Body of pancreas (tissue), 4 donors: Measurements from ENCODE around the gene IL1R2. TPM values are rescaled to one million over a fixed set of nuclear protein-coding genes. Genes with fewer than 3 reads are reported as not detected.
A peak's percentile ranks its signal among the peaks of the same experiment; 100 is the strongest.

ENCODE experiments used
- ATAC-seq: fragments of 150-250 bp; one replicate; pipeline ENCODE4 v1.9.1; 2016
- DNase-seq, 4 donors: peaks; one replicate each; pipeline ENCODE4 v3.0.0-alpha.2; 2019
- H3K27ac ChIP-seq, 4 donors: fragments of 200-600 bp; sonication (generic); 1 replicate in 3 of 4; 2 replicates in 1 of 4; pipeline versions ENCODE4 v1.5.1 to v1.6.1; 2016 to 2019; ENCODE audit warnings: mild to moderate bottlenecking in 1 of 4, mixed read lengths in 1 of 4, moderate library complexity in 1 of 4
- H3K27me3 ChIP-seq, 2 donors: fragments of 200-600 bp; sonication (generic); one replicate each; pipeline ENCODE4 v1.6.0; 2016; ENCODE audit warnings: mild to moderate bottlenecking in 1 of 2
- H3K36me3 ChIP-seq, 2 donors: fragments of 200-600 bp; sonication (generic); replicated peaks in 1 of 2; 2 replicates each; pipeline ENCODE4 v1.5.1; 2016; ENCODE audit warnings: low read depth in 2 of 2; ENCODE audit not compliant: insufficient read depth in 1 of 2
- H3K4me1 ChIP-seq: fragments of 200-600 bp; sonication (generic); one replicate; pipeline ENCODE4 v1.6.0; 2016
- H3K4me3 ChIP-seq, 2 donors: fragments of 200-600 bp; sonication (generic); 1 replicate in 1 of 2; 2 replicates in 1 of 2; pipeline ENCODE4 v1.5.1; 2016 to 2019
- H3K9me3 ChIP-seq, 3 donors: fragments of 200-600 bp; sonication (generic); 1 replicate in 2 of 3; 2 replicates in 1 of 3; pipeline ENCODE4 v1.5.1; 2016
- POLR2A ChIP-seq, 3 donors: fragments of 450-650 bp; IDR thresholded peaks; one replicate each; pipeline ENCODE4 v1.6.1; 2016; ENCODE audit warnings: antibody characterized with exemption in 3 of 3, mild to moderate bottlenecking in 2 of 3
- WGBS, 2 donors: methylation state at CpG; one replicate each; pipeline ENCODE4 v1.1.5; 2017; 5-methylcytosine and 5-hydroxymethylcytosine counted together
- intact Hi-C: fragments of 100-400 bp; cut with DNase I; formaldehyde crosslinking; loops from one replicate; pipeline ENCODE4 v1.15.1; 2023
- total RNA-seq, 2 donors: library from RNA; depleted of rRNA; stranded (reverse); fragments of >200 nt; gene quantifications; one replicate each; pipeline ENCODE4 v1.1.0, GENCODE V29; 2016
- TF ChIP-seq, protein P1 (sequence below), 7 experiments: fragments of 450-650 bp in 4 of 7; fragments of 200-600 bp in 3 of 7; sonication (generic) in 3 of 7; IDR thresholded peaks; one replicate each; pipeline ENCODE4 v1.5.1; 2016 to 2019; ENCODE audit warnings: antibody characterized with exemption in 7 of 7

Gene IL1R2
- total RNA-seq, 2 donors from 2014 or later = 8.0 TPM; not detected in 1

DNA sequence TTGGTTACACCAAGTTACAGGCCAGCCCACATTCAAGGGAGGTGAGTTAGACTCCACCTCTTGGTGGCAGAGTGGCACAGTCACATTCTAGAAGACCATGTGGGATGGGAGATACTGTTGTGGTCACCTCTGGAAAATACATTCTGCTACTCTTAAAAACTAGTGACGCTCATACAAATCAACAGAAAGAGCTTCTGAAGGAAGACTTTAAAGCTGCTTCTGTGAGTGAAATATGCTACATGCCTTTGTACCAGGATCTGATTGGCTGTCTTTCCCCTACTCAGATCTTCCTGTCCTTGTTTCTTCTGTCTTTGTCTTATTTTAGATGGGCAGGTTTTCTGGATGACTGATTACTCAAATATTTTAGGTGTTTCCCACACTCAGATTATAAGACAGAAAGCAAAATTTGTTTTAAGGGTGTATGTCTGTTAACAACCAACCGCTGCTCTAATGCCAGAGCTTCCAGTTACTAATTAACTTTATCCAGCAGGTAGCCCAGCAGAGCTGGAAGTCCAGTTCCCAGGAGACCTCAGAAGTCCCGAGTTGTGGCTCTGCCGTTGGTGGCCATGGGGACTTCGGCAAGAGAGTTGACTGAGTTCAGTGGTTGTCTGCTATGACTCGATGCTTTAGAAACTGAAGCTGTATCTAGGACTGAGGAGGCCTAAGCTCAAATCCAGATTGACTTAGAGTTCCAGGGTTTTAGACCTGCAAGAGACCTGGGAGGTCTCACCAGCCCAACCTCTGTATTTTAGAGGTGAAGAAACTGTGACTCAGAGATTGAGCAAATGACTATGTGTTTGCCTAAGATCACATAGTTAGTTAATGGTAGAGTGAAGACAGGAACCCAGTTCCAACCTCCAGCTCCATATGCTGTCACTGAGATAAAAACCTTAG, 7.4 kb downstream of the IL1R2 start:
- H3K27ac ChIP-seq = peak overlapping the region; percentile 28 to 84 (median 72)

DNA sequence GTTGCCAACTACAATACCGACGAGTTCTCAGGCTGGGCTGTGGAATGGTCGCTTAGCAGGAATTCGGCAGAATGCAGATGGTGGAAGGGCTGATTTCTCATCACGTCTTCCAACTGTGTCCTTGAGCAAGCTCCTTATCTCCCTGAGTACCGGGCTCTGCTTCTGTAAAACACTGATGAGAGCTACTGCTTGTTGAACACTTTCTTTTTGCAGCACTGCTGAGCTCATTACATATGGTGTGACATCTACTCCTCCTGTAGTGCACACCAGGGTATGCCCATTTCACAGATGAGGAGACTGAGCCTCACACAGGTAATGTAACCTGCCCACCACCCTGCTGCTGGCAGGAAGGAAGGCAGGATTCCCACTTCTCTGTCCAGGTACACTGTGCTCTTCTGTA, 8.3 kb downstream of the IL1R2 start:
- WGBS, 2 donors = 34 to 41% methylated on average over 6 of the region's 6 CpGs
- Histone ChIP-seq H3K9me3 (no peaks in the 10 kb centered on the region), H3K4me1 (peaks cover 20% of the 10 kb centered on the region), H3K36me3 (no peaks in the 10 kb centered on the region), H3K27ac (peak overlapping the region in 2 of 4 donors; percentile 82 to 84), H3K27me3 (no peaks in the 10 kb centered on the region), H3K4me3 (no peak overlapping the region)
- intact Hi-C loops = no loop called here
- ATAC-seq (no peak), DNase-seq (no peak)
- TF ChIP-seq, protein P1, sequence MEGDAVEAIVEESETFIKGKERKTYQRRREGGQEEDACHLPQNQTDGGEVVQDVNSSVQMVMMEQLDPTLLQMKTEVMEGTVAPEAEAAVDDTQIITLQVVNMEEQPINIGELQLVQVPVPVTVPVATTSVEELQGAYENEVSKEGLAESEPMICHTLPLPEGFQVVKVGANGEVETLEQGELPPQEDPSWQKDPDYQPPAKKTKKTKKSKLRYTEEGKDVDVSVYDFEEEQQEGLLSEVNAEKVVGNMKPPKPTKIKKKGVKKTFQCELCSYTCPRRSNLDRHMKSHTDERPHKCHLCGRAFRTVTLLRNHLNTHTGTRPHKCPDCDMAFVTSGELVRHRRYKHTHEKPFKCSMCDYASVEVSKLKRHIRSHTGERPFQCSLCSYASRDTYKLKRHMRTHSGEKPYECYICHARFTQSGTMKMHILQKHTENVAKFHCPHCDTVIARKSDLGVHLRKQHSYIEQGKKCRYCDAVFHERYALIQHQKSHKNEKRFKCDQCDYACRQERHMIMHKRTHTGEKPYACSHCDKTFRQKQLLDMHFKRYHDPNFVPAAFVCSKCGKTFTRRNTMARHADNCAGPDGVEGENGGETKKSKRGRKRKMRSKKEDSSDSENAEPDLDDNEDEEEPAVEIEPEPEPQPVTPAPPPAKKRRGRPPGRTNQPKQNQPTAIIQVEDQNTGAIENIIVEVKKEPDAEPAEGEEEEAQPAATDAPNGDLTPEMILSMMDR (IDR thresholded peaks at IDR 0.05) = no peak
- TF ChIP-seq POLR2A (IDR thresholded peaks at IDR 0.05) = no peak

More for the DNA sequence above, 7.4 kb downstream of the IL1R2 start:
- DNase-seq (peak; percentile 54 to 70 (median 67)), ATAC-seq (peak; percentile 93)
- intact Hi-C loops = no loop called here
- Histone ChIP-seq H3K36me3 (no peaks in the 10 kb centered on the region), H3K4me1 (peaks cover 20% of the 10 kb centered on the region), H3K9me3 (no peaks in the 10 kb centered on the region), H3K4me3 (no peak overlapping the region), H3K27me3 (no peaks in the 10 kb centered on the region)
- WGBS, 2 donors = 16 to 24% methylated on average over 6 of the region's 6 CpGs
- TF ChIP-seq, protein P1 (IDR thresholded peaks at IDR 0.05) = no peak
- peak in 2 of 3 donors; percentile 27 to 33 for TF ChIP-seq POLR2A (IDR thresholded peaks at IDR 0.05)

DNA sequence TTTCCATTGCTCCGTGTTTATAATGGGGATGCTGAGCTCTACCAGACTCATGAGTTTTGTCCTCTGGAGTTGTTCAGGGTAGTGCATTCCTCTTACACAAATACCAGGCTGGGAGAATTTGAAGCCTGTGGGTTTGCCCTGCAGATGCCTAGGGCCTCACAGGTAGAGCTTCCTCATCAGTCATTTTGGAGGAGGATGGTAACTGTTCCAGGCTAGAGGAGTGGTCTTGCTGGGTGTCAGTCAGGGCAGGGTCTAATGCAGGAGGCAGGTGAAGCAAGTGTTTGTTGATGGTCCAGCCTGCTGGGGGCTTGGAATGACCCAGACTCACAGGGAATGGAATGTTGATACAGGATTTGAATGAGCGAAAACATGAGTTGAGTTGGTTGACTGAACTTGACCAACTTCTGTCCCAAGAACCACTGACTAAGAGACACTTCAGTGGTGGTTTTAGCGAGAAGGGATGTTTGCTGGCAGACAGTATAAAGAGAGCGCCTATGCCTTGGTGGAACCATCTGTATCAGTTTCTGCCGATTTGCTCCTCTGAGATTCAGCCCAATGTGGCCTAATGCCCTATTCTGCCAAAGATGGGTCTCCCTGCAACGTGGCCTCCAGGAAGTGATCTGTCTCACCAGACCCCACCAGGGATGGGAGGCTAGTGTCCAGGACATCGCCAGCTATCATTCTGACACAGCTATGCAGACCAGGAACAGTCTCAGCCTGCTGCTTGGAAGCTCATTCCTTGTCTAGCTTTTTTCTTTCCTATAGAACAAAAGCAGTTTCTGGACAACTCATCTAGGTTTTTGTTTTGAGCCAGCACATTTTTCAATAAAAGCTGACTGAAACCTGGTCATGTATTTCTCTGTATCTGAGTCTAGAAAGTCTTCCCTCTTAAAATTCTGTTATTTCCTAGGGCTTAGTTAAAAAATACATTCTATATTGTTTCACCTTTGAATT, 9.3 kb downstream of the IL1R2 start:
- no peak overlapping the region for H3K4me3 ChIP-seq
- DNase-seq (no peak), ATAC-seq (no peak)
- H3K27ac ChIP-seq = no peak overlapping the region
- H3K4me1 ChIP-seq = peaks cover 20% of the 10 kb centered on the region
- 91 to 94% methylated on average over 7 of the region's 7 CpGs for WGBS, 2 donors
- TF ChIP-seq, protein P1 (IDR thresholded peaks at IDR 0.05) = no peak
- TF ChIP-seq POLR2A (IDR thresholded peaks at IDR 0.05) = no peak
- no peaks in the 10 kb centered on the region for H3K27me3 ChIP-seq
- no peaks in the 10 kb centered on the region for H3K36me3 ChIP-seq
- intact Hi-C loops = no loop called here
- no peaks in the 10 kb centered on the region for H3K9me3 ChIP-seq

DNA sequence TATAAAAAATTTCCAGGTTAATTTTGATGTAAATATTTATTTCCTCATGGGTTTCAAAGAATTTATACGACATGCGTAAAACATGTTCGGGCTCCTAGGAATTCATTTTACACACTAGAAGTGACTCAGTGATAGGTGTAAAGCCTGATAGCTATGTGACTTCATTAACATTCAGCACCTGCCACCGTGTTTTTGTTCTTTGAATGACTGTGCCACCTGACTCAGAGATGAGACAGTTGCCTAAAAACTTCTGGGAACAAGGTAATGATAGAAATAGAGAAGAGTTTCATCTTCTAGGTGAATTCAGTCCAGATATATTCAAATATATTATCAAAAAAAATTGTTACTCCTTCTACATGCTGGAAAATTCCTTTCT, 10.0 kb downstream of the IL1R2 start:
- Histone ChIP-seq H3K9me3 (no peaks in the 10 kb centered on the region), H3K27ac (no peak overlapping the region), H3K4me3 (no peak overlapping the region), H3K4me1 (peaks cover 20% of the 10 kb centered on the region), H3K27me3 (no peaks in the 10 kb centered on the region), H3K36me3 (no peaks in the 10 kb centered on the region)
- no peak for ATAC-seq
- WGBS, 2 donors = 78 to 79% methylated on average over 4 of the region's 4 CpGs
- no peak for DNase-seq
- no peak for TF ChIP-seq POLR2A (IDR thresholded peaks at IDR 0.05)
- TF ChIP-seq, protein P1 (IDR thresholded peaks at IDR 0.05) = no peak
- intact Hi-C loops = no loop called here
